Measurements from ENCODE around the gene ISM2. TPM values are rescaled to one million over a fixed set of nuclear protein-coding genes. Genes with fewer than 3 reads are reported as not detected.

Gene ISM2
- total and polyA plus RNA-seq, 10 of the 15 experiments (the other 5 are each of a cell fraction or from before 2014, with no cell fraction given) = 0.03 TPM; not detected in 9

GRCh38 chr14:77457522-77458248 is 40.9 kb downstream of the ISM2 start, which contains the start of the genes AHSA1 and VIPAS39 (continued):
- TF ChIP-seq CHD2 (IDR thresholded peaks at IDR 0.05; ENCODE audit: borderline replicate concordance, low read depth, low read length) (peak; percentile 98), RELB (IDR thresholded peaks at IDR 0.05; ENCODE audit: low read depth) (peak; percentile 78), E2F8 (IDR thresholded peaks at IDR 0.05; ENCODE audit: low read depth, partially characterized antibody) (peak; percentile 97), RAD51 (IDR thresholded peaks at IDR 0.05) (no peak), NFIC (IDR thresholded peaks at IDR 0.05; ENCODE audit: low read depth, low read length) (no peak), SPI1 (IDR thresholded peaks at IDR 0.05; ENCODE audit: borderline replicate concordance, insufficient read depth, low read depth, low read length) (0 out of 2 replicates have a peak, but pooled peaks have one; percentile 9), YY1 (IDR thresholded peaks at IDR 0.05; ENCODE audit: low read depth, low read length) (peak; percentile 76), JUND (IDR thresholded peaks at IDR 0.05; ENCODE audit: low read depth, low read length) (no peak), PBX3 (IDR thresholded peaks at IDR 0.05; ENCODE audit: insufficient replicate concordance, low read depth, low read length) (no peak), FOS (IDR thresholded peaks at IDR 0.05; ENCODE audit: borderline replicate concordance, extremely low read depth, insufficient read length) (no peak), CUX1 (IDR thresholded peaks at IDR 0.05; ENCODE audit: insufficient replicate concordance, low read depth, low read length) (no peak), BMI1 (IDR thresholded peaks at IDR 0.05; ENCODE audit: borderline replicate concordance) (no peak), MYB (IDR thresholded peaks at IDR 0.05; ENCODE audit: borderline replicate concordance, low read depth, low read length) (no peak), SIX5 (IDR thresholded peaks at IDR 0.05; ENCODE audit: low read depth, low read length, severe bottlenecking) (peak; percentile 97), ELK1 (IDR thresholded peaks at IDR 0.05; ENCODE audit: low read depth, low read length) (peak; percentile 56), RCOR1 (conservative IDR thresholded peaks at IDR 0.05; ENCODE audit: low read depth, low read length) (0 out of 2 replicates have a peak, but pooled peaks have one; percentile 46)
